ENCODE measurements around the gene CAPG. TPM values are rescaled to one million over a fixed set of nuclear protein-coding genes. Genes with fewer than 3 reads are reported as not detected.

CAPG gene
- total RNA-seq, 1 donor from 2014 or later: 76.4 TPM

DNA sequence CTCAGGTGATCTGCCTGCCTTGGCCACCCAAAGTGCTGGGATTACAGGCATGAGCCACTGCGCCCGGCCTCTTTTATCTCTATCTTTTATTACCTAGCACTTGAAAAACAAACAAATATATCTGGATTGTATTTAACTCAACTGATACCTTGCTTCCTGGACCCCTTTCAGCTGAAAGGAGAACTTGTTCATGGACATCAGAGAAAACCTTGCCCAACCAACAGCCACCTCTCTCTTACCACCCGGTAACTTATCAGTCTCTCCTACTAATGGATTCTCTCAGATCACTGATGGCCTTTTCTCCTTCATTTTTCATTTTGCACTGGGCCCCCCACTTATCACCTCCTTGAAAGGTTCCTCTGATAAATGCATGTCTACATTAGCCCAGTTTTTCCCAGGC, 62.6 kb downstream of the CAPG start:
- no peak overlapping the region for H3K4me3 Mint-ChIP-seq (ENCODE audit: unreplicated experiment)
- H3K4me1 Mint-ChIP-seq (ENCODE audit: unreplicated experiment): no peaks in the 10 kb centered on the region
- no peaks in the 10 kb centered on the region for H3K9me3 Mint-ChIP-seq (ENCODE audit: unreplicated experiment)
- peaks cover 36% of the 10 kb centered on the region for H3K36me3 Mint-ChIP-seq (ENCODE audit: low read depth, unreplicated experiment)
- DNase-seq (ENCODE audit: low spot score): no peak
- H3K27ac Mint-ChIP-seq (ENCODE audit: unreplicated experiment): no peak overlapping the region
- H3K27me3 Mint-ChIP-seq (ENCODE audit: unreplicated experiment): peaks cover 1% of the 10 kb centered on the region
- TF ChIP-seq CTCF (IDR thresholded peaks at IDR 0.05; ENCODE audit: unreplicated experiment): no peak

Other genes starting within 250 kb of the CAPG start
- 83.1 TPM for gene TGOLN2, start 82.4 kb downstream of the CAPG start, total RNA-seq (ENCODE audit: unreplicated experiment)
- 37.0 TPM for gene RETSAT, start 55.8 kb downstream of the CAPG start, total RNA-seq (ENCODE audit: unreplicated experiment)
- gene ELMOD3, start 55.6 kb downstream of the CAPG start, total RNA-seq (ENCODE audit: unreplicated experiment): 15.9 TPM
- gene SH2D6, start 8.3 kb upstream of the CAPG start, total RNA-seq (ENCODE audit: unreplicated experiment): 0.33 TPM
- gene MAT2A, start 128.8 kb upstream of the CAPG start, total RNA-seq (ENCODE audit: unreplicated experiment): 151 TPM
- 145 TPM for gene GGCX, start 151.1 kb upstream of the CAPG start, total RNA-seq (ENCODE audit: unreplicated experiment)
- 225 TPM for gene VAMP8, start 167.2 kb upstream of the CAPG start, total RNA-seq (ENCODE audit: unreplicated experiment)
- 296 TPM for gene VAMP5, start 174.1 kb upstream of the CAPG start, total RNA-seq (ENCODE audit: unreplicated experiment)
- 155 TPM for gene RNF181, start 185.4 kb upstream of the CAPG start, total RNA-seq (ENCODE audit: unreplicated experiment)
- 42.4 TPM for gene TMEM150A, start 192.3 kb upstream of the CAPG start, total RNA-seq (ENCODE audit: unreplicated experiment)
- gene C2orf68, start 201.7 kb upstream of the CAPG start, total RNA-seq (ENCODE audit: unreplicated experiment): 47.5 TPM
- gene USP39, start 205.8 kb upstream of the CAPG start, total RNA-seq (ENCODE audit: unreplicated experiment): 64.0 TPM